ENCODE data around the gene DCUN1D2.

The DCUN1D2 gene

GRCh38 chr13:113407531-113408393, 82.7 kb downstream of the DCUN1D2 start:
- Histone ChIP-seq H3K4me3 (ENCODE audit: low read depth in 1 of 2, low read length in 1 of 2) (no peak overlapping the region), H3K27ac (no peak overlapping the region), H3K27me3 (peaks cover 19% of the 10 kb centered on the region), H3K4me1 (ENCODE audit: control insufficient read depth in 1 of 2, insufficient read depth in 1 of 2, low read depth in 1 of 2, low read length in 1 of 2) (peaks cover 4 to 14% of the 10 kb centered on the region in 2 experiments), H3K9me3 (no peaks in the 10 kb centered on the region), H3K36me3 (no peaks in the 10 kb centered on the region)
- no peak for TF ChIP-seq CTCF (IDR thresholded peaks at IDR 0.05)

GRCh38 chr13:113407103-113407530, 83.4 kb downstream of the DCUN1D2 start:
- no peaks in the 10 kb centered on the region for H3K36me3 ChIP-seq
- peaks cover 4 to 14% of the 10 kb centered on the region in 2 experiments for H3K4me1 ChIP-seq (ENCODE audit: control insufficient read depth in 1 of 2, insufficient read depth in 1 of 2, low read depth in 1 of 2, low read length in 1 of 2)
- peaks cover 19% of the 10 kb centered on the region for H3K27me3 ChIP-seq
- H3K4me3 ChIP-seq (ENCODE audit: low read depth in 1 of 2, low read length in 1 of 2): no peak overlapping the region
- H3K9me3 ChIP-seq: no peaks in the 10 kb centered on the region
- H3K27ac ChIP-seq: no peak overlapping the region
- TF ChIP-seq CTCF (IDR thresholded peaks at IDR 0.05): no peak

- Histone ChIP-seq H3K36me3 (no peaks in the 10 kb centered on the region), H3K4me1 (ENCODE audit: control insufficient read depth in 1 of 2, insufficient read depth in 1 of 2, low read depth in 1 of 2, low read length in 1 of 2) (peaks cover 4 to 10% of the 10 kb centered on the region in 2 experiments), H3K27ac (no peak overlapping the region), H3K4me3 (ENCODE audit: low read depth in 1 of 2, low read length in 1 of 2) (no peak overlapping the region), H3K9me3 (no peaks in the 10 kb centered on the region), H3K27me3 (peaks cover 19% of the 10 kb centered on the region)
- TF ChIP-seq CTCF (IDR thresholded peaks at IDR 0.05): no peak
These were observed 84.0 kb downstream of the DCUN1D2 start for GRCh38 chr13:113406321-113407102.
